Hepatocyte (in vitro differentiated cells): ENCODE results near the gene ZNF518B. TPM values are rescaled to one million over a fixed set of nuclear protein-coding genes. Genes with fewer than 3 reads are reported as not detected.
A peak's percentile ranks its signal among the peaks of the same experiment; 100 is the strongest.

Experiments used
- DNase-seq: peaks from one replicate; pipeline ENCODE4 v3.0.0-alpha.2; 2016; ENCODE audit warnings: low spot score
- H2AFZ ChIP-seq: fragments of 200-600 bp; sonication (generic); 2 replicates; pipeline ENCODE4 v1.6.0; 2016; ENCODE audit warnings: antibody characterized with exemption, mild to moderate bottlenecking
- H3K27ac ChIP-seq: fragments of 200-600 bp; sonication (generic); 2 replicates; pipeline ENCODE4 v1.5.1; 2016; ENCODE audit warnings: mild to moderate bottlenecking
- H3K27me3 ChIP-seq: fragments of 200-600 bp; sonication (generic); 2 replicates; pipeline ENCODE4 v1.6.1; 2016
- H3K36me3 ChIP-seq: fragments of 200-600 bp; sonication (generic); replicated peaks from 2 replicates; pipeline ENCODE4 v1.5.1; 2016; ENCODE audit warnings: low read depth; ENCODE audit not compliant: insufficient read depth
- H3K4me1 ChIP-seq: fragments of 200-600 bp; sonication (generic); 2 replicates; pipeline ENCODE4 v1.5.1; 2016; ENCODE audit warnings: mild to moderate bottlenecking, moderate library complexity; ENCODE audit not compliant: insufficient read depth
- H3K4me2 ChIP-seq: fragments of 200-600 bp; sonication (generic); 2 replicates; pipeline ENCODE4 v1.6.0; 2016
- H3K4me3 ChIP-seq: fragments of 200-600 bp; sonication (generic); 2 replicates; pipeline ENCODE4 v1.5.1; 2016; ENCODE audit warnings: mild to moderate bottlenecking
- H3K79me2 ChIP-seq: fragments of 200-600 bp; sonication (generic); 2 replicates; pipeline ENCODE4 v1.6.0; 2017; ENCODE audit warnings: mild to moderate bottlenecking
- H3K9me2 ChIP-seq: fragments of 200-600 bp; sonication (generic); replicated peaks from 2 replicates; pipeline ENCODE4 v1.6.0; 2017; ENCODE audit warnings: mild to moderate bottlenecking; ENCODE audit not compliant: insufficient read depth
- H3K9me3 ChIP-seq: fragments of 200-600 bp; sonication (generic); 2 replicates; pipeline ENCODE4 v1.5.1; 2016; ENCODE audit warnings: low read depth, mild to moderate bottlenecking
- H4K20me1 ChIP-seq: fragments of 200-600 bp; sonication (generic); 2 replicates; pipeline ENCODE4 v1.6.0; 2016; ENCODE audit warnings: mild to moderate bottlenecking; ENCODE audit not compliant: insufficient read depth, poor library complexity, severe bottlenecking
- EZH2 ChIP-seq: fragments of 200-600 bp; sonication (generic); IDR thresholded peaks from 2 replicates; pipeline ENCODE4 v1.6.1; 2016; ENCODE audit warnings: antibody characterized with exemption, mild to moderate bottlenecking, borderline replicate concordance
- EZH2phosphoT487 ChIP-seq: fragments of 200-600 bp; sonication (generic); IDR thresholded peaks from one replicate; pipeline ENCODE4 v1.6.1; 2018; ENCODE audit warnings: antibody characterized with exemption, mild to moderate bottlenecking, low read depth, moderate library complexity; ENCODE audit not compliant: unreplicated experiment, severe bottlenecking
- WGBS: methylation state at CpG from one replicate; pipeline ENCODE4 v1.1.6; 2016; ENCODE audit warnings: low lambda C conversion rate; ENCODE audit errors: missing lambda C conversion rate; 5-methylcytosine and 5-hydroxymethylcytosine counted together
- polyA plus RNA-seq: library from polyadenylated mRNA; unstranded; fragments of >200 nt; fragmentation: Nextera tagmentation; extraction: Ambion mirVana; gene quantifications from 2 replicates; pipeline ENCODE4 v1.2.1, GENCODE V29; 2016
- total RNA-seq: library from RNA; depleted of rRNA; stranded (reverse); fragments of >200 nt; gene quantifications from 2 replicates; pipeline ENCODE4 v1.2.3, GENCODE V29; 2014
- TF ChIP-seq, protein P1 (sequence below): fragments of 200-600 bp; sonication (generic); IDR thresholded peaks from 2 replicates; pipeline ENCODE4 v1.5.1; 2016; ENCODE audit warnings: antibody characterized with exemption, mild to moderate bottlenecking; ENCODE audit not compliant: poor library complexity

Gene ZNF518B
- total and polyA plus RNA-seq, 2 experiments from 2014 or later: 13.1 to 59.3 TPM

DNA sequence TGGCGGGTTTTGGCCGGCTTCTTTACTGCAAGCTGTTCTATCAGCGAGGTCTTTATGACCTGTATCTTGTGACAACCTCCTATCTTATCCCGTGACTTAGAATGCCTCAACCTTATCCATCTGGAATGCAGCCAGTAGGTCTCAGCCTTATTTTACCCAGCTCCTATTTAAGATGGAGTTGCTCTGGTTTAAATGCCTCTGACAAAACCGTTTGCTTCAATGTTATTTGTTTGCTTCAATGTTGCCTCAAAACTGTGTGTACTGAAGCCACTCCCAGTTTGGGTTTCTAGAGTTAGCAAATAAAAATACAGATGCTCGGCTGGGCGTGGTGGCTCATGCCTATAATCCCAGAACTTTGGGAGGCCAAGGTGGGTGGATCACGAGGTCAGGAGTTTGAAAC is 51.6 kb downstream of the ZNF518B start:
- Histone ChIP-seq H4K20me1 (no peaks in the 10 kb centered on the region), H3K4me2 (no peak overlapping the region), H3K79me2 (no peaks in the 10 kb centered on the region), H3K9me3 (no peaks in the 10 kb centered on the region), H3K36me3 (no peaks in the 10 kb centered on the region), H3K27me3 (no peaks in the 10 kb centered on the region), H3K4me3 (no peak overlapping the region), H2AFZ (no peak overlapping the region), H3K4me1 (no peaks in the 10 kb centered on the region), H3K27ac (no peak overlapping the region), H3K9me2 (no peaks in the 10 kb centered on the region)
- 72% methylated on average over 8 of the region's 8 CpGs for WGBS
- TF ChIP-seq, protein P1, sequence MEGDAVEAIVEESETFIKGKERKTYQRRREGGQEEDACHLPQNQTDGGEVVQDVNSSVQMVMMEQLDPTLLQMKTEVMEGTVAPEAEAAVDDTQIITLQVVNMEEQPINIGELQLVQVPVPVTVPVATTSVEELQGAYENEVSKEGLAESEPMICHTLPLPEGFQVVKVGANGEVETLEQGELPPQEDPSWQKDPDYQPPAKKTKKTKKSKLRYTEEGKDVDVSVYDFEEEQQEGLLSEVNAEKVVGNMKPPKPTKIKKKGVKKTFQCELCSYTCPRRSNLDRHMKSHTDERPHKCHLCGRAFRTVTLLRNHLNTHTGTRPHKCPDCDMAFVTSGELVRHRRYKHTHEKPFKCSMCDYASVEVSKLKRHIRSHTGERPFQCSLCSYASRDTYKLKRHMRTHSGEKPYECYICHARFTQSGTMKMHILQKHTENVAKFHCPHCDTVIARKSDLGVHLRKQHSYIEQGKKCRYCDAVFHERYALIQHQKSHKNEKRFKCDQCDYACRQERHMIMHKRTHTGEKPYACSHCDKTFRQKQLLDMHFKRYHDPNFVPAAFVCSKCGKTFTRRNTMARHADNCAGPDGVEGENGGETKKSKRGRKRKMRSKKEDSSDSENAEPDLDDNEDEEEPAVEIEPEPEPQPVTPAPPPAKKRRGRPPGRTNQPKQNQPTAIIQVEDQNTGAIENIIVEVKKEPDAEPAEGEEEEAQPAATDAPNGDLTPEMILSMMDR: no peak
- no peak for DNase-seq

DNA sequence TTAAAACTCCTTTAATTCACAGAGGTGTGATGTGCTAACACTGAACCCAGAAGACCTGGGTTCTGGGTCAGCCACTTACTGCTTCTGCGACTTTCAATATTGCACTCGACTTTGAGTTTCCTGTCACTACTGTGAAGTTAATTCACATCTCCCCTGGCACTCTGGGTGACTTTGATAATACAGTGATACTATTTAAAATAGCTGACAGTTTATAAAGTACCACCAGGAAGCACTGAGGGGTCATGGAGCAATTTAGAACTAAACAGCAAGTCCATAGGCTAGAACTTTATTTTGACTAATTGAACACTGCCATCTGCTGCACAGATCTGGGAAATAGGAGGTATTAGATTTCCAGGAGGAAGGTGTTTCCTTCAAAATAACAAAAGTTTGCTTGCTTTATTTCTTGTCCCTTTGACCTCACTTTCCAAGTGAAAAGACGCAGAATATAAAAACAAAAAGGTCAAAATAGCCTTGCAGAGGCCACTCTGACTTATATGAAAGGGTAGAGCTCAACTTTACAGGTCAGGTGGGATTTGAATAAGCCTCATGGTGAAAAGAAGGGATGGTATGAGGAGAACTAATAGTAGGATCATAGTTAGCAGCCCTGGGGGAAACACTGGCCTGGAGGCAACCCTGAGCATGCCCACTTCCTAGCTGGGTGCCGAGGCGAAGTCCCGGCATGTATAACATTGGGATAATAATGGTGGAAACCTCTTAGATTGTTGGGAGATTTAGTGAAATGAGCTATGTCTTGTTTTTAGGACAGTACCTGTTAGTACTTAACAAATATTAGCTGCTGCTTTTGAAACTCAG is 53.4 kb downstream of the ZNF518B start:
- Histone ChIP-seq H3K27me3 (no peaks in the 10 kb centered on the region), H3K79me2 (no peaks in the 10 kb centered on the region), H3K4me1 (no peaks in the 10 kb centered on the region), H2AFZ (no peak overlapping the region), H4K20me1 (no peaks in the 10 kb centered on the region), H3K4me2 (no peak overlapping the region), H3K36me3 (no peaks in the 10 kb centered on the region), H3K9me3 (no peaks in the 10 kb centered on the region), H3K9me2 (no peaks in the 10 kb centered on the region), H3K27ac (no peak overlapping the region), H3K4me3 (no peak overlapping the region)
- peak; percentile 43 for DNase-seq
- 77% methylated on average over 6 of the region's 6 CpGs for WGBS
- TF ChIP-seq, protein P1: peak; percentile 76
- TF ChIP-seq EZH2phosphoT487: no peak

DNA sequence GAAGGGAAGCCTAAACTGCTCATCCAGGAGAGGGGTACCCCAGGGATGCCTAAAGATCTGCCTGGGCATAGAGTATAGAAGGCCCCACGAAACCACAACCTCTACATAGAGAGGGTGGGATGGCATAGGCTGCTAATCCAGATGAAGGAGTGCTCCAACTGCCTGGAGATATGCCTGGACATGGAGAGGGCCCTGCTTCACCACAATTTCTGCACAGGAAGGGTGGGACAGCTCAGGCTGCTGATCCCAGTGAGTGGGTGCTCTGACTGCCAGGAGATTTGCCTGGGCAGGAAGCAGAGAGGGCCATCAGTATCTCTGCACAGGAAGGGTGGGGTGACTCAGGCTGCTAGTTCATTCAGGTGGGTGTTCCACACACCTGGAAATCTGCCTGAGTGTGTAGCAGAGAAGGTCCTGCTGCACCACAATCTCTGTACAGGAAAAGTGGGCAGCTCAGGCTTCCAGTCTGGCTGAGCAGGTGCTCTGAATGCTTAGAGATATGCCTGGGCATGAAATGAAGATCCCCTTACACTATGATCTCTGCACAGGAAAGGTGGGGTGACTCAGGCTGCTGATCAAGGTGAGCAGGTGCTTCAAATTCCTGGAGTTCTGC is 61.1 kb downstream of the ZNF518B start:
- H4K20me1 ChIP-seq: no peaks in the 10 kb centered on the region
- WGBS: 90% methylated on average over 1 of the region's 1 CpG
- H2AFZ ChIP-seq: no peak overlapping the region
- H3K9me3 ChIP-seq: no peaks in the 10 kb centered on the region
- no peak for DNase-seq
- no peaks in the 10 kb centered on the region for H3K4me1 ChIP-seq
- H3K36me3 ChIP-seq: no peaks in the 10 kb centered on the region
- H3K9me2 ChIP-seq: no peaks in the 10 kb centered on the region
- H3K79me2 ChIP-seq: no peaks in the 10 kb centered on the region
- no peak overlapping the region for H3K4me2 ChIP-seq
- H3K27me3 ChIP-seq: no peaks in the 10 kb centered on the region
- H3K27ac ChIP-seq: no peak overlapping the region
- TF ChIP-seq, protein P1: no peak
- TF ChIP-seq EZH2phosphoT487 (no peak), EZH2 (no peak)
- no peak overlapping the region for H3K4me3 ChIP-seq

Other genes with a start within 250 kb of the ZNF518B start
- gene CLNK, start 227.3 kb upstream of the ZNF518B start, total RNA-seq: not detected in 2 replicates
- gene CLNK, start 227.3 kb upstream of the ZNF518B start, polyA plus RNA-seq: not detected in 2 replicates